Left colon (tissue), 2 donors: ENCODE data around the gene TTC21B. TPM values are rescaled to one million over a fixed set of nuclear protein-coding genes. Genes with fewer than 3 reads are reported as not detected.
A peak's percentile ranks its signal among the peaks of the same experiment; 100 is the strongest.
"Not testable (repeated sequence)": the region's sequence is repeated elsewhere in the genome, so short reads cannot be mapped to it uniquely, and the experiment has no call there.

ENCODE experiments used
- ATAC-seq: fragments of 200-7000 bp; cut with Tn5 transposase; one replicate; pipeline ENCODE4 v1.9.1; 2020; ENCODE audit warnings: mild to moderate bottlenecking, moderate library complexity
- DNase-seq, 2 donors: peaks; one replicate each; pipeline ENCODE4 v3.0.0-alpha.2; 2020
- intact Hi-C, 2 donors: fragments of 100-400 bp; cut with DNase I in 1 of 2; cut with micrococcal nuclease in 1 of 2; formaldehyde crosslinking; loops; one replicate each; pipeline versions ENCODE4 v1.11.2 to v1.14.0; 2022; cut with DNase I, micrococcal nuclease
- total RNA-seq, 2 donors: library from RNA; stranded (reverse); fragmentation: NEBNext Ultra II Directional; extraction: Animal tissue kit (Norgen Biotek cat#: 25700); gene quantifications; one replicate each; pipeline ENCODE4 v1.2.1, GENCODE V29; 2021
- donor health status: DM: no; HTN: no; CAD: no.
- donor health status: DM: yes; HTN: yes; CAD: no.

TTC21B gene
- total RNA-seq, 2 donors from 2014 or later: 14.0 to 14.8 TPM

GRCh38 chr2:165859723-165860122, 93.9 kb downstream of the TTC21B start:
- DNase-seq, ATAC-seq, intact Hi-C loops: not testable (repeated sequence)

GRCh38 chr2:165857876-165858275, 95.7 kb downstream of the TTC21B start:
- intact Hi-C loops: no loop called here
- ATAC-seq (no peak), DNase-seq (no peak)

DNA sequence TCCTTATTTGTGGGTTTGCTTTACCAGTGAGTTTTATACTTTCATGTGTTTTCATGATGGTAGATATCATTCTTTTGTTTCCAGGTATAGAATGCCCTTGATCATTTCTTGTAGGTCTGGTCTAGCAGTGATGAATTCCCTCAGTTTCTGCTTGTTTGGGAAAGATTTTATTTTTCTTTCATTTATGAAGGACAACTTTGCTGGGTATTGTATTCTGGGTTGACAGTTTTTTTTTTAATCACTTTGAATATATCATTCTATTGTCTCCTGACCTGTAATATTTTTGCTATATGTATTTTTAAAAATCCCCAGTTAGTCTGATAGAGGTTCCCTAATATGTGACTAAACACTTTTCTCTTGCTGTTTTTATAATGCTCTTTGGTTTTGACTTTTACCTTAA, 101.2 kb downstream of the TTC21B start:
- intact Hi-C loops: no loop called here
- DNase-seq: no peak
- ATAC-seq: no peak

DNA sequence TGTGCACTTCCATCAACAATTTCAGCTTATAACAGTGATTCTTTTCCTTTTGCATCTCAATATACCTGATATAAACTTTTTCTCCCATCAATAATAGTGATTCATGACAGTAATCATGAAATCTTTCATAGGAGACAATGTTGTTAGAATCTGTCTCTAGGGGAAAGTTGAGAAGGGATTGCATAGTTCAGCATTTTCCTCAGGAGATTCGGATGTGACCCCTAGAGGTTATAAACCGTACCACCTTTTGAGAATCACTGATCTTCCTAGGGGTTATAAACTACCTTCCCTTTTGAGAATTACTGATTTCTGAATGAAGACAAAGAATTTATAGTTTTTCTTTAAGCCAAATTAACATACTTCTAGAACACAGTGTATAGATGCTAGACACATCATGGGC, 106.6 kb downstream of the TTC21B start:
- no peak for ATAC-seq
- DNase-seq: no peak
- intact Hi-C loops: no loop called here

DNA sequence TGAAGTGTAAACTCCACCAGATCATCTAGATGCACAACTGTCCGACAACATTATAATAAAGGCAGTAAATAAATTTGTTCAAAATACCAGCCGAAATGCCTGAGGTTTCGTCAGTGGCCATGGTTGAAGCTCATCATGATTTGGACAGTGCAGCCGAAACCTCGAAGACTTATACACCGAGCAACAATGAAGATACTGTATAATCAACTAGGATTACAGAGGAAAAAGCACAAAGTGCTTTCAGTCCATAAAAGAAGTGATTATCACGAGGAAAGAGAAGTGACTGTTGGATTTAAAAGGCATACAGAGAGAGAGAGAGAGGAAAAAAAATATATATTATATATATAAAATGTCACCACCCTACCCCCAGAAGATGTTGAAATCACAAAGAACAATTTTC, 107.5 kb downstream of the TTC21B start:
- intact Hi-C loops: no loop called here
- ATAC-seq: no peak
- no peak for DNase-seq

DNA sequence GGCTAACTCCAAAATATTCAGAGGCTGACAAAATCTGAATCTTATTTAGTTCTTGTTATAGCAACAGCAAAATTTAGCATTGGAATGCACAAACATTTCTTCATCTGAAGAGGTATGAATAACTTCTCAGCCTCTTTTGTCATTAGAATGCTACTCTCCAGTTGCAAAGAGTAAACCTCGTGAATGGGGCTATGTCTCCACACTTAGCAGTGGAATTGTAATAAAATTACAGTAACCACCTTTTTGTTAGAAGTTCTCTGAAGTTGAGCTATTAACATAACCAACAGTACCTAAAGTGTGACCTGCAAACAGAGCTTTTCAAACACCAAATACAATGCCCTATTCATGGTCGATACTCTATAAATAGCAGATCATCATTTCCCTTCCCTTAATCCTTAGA, 109.4 kb downstream of the TTC21B start:
- ATAC-seq: no peak
- intact Hi-C loops: no loop called here
- no peak for DNase-seq

- ATAC-seq (no peak), DNase-seq (no peak)
- intact Hi-C loops: no loop called here
Observed at GRCh38 chr2:165843351-165843750, 110.2 kb downstream of the TTC21B start.

DNA sequence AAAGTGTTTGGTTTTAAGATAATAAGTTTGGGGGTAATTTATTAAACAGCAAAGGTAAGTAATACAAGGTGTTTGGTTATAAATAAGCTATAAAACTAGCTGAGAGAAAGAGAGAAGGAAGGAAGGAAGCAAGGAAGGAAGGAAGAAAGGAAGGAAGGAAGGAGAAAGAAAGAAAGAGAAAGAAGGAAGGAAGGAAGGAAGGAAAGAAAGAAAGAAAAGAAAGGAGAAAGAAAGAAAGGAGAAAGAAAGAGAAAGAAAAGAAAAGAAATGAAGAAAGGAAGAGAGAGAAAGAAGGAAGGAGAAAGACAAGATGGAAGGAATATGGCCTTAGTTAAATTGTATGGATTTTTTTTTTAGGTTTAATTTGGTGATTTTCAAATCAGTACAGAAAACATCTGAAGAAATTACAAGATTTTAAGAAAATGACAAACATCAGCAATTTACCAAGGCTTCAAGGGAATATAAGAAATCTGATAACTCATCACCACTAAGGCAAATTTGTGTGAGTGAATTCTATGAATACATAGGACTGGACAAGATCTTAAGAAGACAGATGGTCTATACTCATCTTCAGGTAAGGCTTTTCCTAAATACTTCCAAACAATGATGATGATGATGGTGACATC, 113.1 kb downstream of the TTC21B start:
- DNase-seq (no peak), ATAC-seq (no peak)
- intact Hi-C loops: no loop called here

GRCh38 chr2:165839610-165840009, 114.0 kb downstream of the TTC21B start:
- DNase-seq: no peak
- no peak for ATAC-seq
- intact Hi-C loops: no loop called here

DNA sequence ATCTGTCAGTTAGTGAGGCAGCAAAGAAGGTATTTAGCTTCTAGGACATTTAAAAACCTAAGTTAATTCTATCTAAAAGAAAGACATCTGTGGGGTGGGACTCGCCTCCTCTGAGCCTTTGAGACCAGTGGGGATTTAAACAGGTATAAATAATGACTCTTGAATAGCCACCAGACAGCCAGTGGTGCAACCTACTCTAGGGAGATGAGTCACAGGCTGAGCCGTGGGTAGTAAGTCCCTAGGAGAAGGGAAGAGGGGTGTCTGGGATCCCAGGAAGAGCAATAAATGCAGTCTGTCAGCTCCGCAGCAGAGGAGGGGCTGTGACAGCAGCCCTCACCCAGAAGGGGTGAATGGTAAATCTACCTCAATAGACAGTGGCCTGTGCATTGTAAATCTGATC, 116.5 kb downstream of the TTC21B start:
- intact Hi-C loops: no loop called here
- ATAC-seq (no peak), DNase-seq (no peak)

DNA sequence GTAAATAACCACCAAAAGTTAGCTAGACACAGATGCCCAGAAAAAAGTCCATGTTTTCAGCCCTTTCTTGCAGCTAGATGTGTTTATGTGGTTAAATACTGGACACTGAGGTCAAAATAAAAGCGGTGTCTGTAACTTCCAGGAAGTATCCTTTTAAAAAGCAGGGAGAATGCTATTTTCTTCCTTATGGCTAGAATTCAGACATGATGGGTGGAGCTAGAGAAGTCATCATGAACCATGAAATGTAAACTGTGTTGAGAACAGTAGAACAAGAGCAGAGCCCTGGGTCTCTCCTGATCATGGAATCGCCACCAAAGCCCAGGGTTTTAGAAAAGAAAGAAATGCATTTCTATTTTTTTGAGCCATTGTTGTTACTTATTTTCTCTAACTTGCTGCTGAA, 118.2 kb downstream of the TTC21B start:
- peak; percentile 95 for ATAC-seq
- intact Hi-C loops: no loop called here
- DNase-seq: no peak

DNA sequence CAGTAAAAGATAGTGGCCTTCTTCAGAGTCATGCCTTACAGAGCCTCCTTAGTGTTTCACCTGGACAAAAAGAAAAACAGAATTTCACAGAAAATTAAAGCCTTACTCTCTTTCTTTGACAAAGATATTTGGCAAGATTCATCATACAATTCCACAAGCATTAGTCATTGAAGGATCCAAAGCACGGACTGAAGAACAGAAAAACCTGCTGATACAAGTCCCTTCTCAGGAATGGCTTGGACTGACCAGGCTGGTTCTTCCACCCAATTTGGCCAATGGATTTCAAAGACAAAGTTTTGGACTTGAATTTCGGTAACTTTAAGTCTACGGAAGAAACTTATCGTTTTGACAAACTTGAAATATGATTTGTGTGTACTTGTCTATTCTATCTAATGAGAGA, 120.4 kb downstream of the TTC21B start:
- intact Hi-C loops: no loop called here
- ATAC-seq: no peak
- DNase-seq: no peak

- intact Hi-C loops: no loop called here
- ATAC-seq: no peak
- DNase-seq: no peak
Observed at GRCh38 chr2:165827921-165828276, 125.7 kb downstream of the TTC21B start.

DNA sequence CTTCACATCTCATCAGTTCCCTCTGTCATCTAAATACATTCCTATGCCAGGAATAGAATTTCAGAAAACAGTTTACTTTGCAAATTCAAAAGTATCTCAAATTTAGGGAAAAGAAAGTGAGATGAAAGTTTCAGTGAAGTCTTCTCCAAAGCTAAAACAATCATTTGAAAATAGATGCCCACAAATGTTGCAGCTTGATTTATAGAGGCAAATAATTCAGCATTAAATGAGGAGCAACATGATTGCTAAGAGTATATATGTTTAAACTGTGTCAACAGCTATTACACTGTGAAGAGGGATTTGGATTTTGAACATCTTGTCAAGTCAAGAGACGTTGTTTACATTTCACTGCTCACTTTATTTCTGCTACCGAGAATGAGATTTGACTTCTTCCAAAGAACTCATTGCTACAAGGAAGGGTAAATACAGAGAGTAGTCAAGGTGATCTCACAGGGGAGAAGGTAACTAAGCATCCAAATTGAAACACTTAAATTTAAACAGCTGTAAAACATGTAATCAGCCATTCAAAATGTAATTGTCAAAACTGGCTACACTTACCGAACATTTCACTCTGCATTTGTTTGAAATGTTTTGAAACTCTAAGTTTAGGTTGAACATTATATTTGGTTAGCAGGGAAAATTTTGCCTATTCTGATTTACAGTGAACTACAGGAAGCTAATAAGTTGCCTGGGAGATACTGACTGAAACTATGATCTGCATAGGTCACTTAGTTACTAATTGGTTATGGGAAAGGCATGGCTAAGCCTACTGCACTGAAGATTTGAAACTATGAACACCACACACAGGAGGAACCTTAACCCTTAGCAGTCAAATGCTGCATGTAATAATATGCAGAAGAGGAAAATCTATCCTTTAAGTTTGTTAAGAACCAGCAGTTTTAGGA, 126.3 kb downstream of the TTC21B start:
- DNase-seq: no peak
- intact Hi-C loops: no loop called here
- ATAC-seq: peak; percentile 31

DNA sequence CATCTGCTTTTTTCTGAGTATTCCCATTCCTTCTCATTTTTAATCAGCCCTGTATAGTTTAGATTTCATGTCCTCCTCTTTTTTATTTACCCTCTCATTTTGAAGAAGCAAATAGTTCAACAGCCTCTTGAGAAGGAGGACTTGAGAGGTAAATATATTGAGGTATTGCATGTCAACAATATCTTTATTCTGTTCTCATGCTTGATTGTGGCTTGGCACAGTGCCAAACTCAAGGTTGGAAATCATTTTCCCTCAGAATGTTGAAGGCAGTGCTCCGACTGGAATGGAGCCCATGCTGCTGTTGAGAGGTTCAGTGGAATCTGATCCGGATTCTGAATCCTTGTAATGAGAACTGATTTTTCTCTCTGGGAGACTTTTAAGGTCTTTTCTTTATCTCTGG, 128.5 kb downstream of the TTC21B start:
- no peak for DNase-seq
- ATAC-seq: no peak

More for the DNA sequence above, 128.5 kb downstream of the TTC21B start:
- intact Hi-C loops: no loop called here

Other genes starting within 250 kb of the TTC21B start
- gene GALNT3, start 159.5 kb downstream of the TTC21B start, total RNA-seq: 10 to 100 TPM; 88.6 to 96.3 TPM
- not detected for gene SCN1A, start 174.2 kb upstream of the TTC21B start, total RNA-seq